SKM-1 (cell line): ENCODE results near the gene HES7.
"Not testable (repeated sequence)": the region's sequence is repeated elsewhere in the genome, so short reads cannot be mapped to it uniquely, and the experiment has no call there.

ENCODE experiments used
- DNase-seq: peaks from one replicate; lab custom pipeline; 2025; ENCODE audit not compliant: unreplicated experiment; lab: John Stamatoyannopoulos, UW

HES7 gene

DNA sequence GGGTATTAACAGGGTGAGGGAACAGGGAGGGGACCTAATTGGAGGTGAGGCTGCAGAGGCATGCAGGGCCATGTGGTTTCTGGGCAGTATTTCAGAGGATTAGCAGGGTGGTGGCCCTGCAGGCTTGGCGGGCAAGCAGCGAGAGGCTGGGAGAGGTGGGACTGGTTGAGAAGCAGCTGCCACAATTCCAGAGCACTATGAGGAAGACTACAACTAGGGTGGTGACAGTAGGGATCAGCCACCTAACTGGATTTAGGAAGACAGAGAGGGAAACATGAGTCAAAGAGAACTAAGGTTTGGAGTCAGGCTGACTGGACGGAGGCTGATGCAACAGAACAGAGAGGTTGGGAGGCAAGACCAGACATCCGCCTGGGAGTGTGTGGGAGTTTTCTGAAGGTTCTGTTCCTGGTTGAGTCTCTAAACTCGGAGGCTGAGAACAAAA is 17.9 kb downstream of the HES7 start:
- no peak for DNase-seq

- no peak for DNase-seq
Measured at GRCh38 chr17:8104911-8105310, 19.0 kb downstream of the HES7 start.

GRCh38 chr17:8103549-8103948 is 20.4 kb downstream of the HES7 start:
- no peak for DNase-seq

- DNase-seq: no peak
Measured at GRCh38 chr17:8101721-8102120, 22.2 kb downstream of the HES7 start.

DNA sequence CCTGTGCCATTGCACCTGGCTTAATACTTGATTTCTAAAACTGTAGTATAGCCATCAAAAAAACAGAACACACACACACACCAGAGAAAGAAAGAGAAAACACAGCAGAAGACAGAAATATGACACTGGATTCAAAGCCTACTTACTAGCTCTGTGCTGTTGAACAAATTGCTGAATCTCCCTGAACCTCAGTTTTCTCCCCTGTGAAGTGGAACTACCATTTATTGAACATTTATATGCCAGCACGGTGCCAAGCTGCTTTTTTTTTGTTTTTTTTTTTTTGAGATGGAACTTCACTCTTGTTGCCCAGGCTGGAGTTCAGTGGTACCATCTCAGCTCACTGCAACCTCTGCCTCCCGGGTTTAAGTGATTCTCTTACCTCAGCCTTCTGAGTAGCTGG is 23.1 kb downstream of the HES7 start:
- no peak for DNase-seq

- DNase-seq: no peak
Measured at GRCh38 chr17:8100111-8100510, 23.8 kb downstream of the HES7 start.

DNA sequence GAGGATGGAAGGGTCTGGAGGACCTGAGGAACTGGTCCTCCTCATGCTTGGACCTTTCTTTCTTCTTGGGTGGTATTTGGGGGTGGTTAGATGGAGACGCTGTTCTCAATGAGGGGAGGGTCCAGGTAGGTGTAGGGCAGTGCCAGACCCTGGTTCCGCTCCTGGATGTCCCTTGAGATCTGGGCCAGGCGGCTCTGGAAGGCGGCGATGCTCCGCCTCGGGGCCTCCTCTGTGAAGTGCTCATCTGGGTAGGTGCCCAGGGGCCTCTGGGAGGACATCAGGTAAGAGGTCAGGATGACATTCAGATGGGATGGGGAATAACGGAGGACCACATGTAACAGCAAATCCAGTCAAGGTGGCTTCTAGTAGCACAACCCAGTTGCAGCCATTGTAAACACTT is 27.4 kb downstream of the HES7 start:
- DNase-seq: no peak

GRCh38 chr17:8095361-8095760 is 28.5 kb downstream of the HES7 start:
- no peak for DNase-seq

DNA sequence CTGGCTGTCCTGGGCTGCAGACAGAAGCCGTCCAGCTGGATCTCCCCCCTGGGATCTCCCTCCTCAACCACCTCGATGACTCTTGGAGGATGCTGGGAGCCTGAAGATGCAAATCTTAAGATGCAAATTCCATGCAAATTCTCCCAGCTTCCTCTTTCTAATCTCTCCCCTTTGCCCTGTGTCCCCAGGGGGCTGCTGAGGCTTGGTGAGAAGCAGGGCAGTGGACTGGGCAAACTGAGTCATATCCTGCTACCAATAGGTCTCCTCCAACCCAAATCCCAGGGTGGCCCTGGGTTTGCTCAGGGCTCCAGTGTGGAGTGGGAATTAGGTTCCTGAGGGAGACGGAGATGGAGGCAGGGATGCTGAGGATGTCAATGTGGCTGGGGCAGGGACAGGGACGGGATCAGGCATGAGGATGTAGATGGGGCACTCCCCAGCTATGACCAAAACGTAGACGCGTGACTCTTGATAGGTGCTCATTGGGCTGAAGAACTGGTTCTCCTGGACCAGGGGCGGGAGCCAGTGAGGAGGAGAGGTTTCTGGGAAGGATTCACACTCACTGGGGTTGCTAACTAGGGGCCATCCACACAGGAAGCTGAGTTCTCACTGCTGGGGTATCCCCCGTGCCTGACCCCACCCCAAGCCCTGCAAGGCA is 32.7 kb downstream of the HES7 start:
- DNase-seq: no peak

GRCh38 chr17:8089728-8090127 is 34.2 kb downstream of the HES7 start:
- DNase-seq: no peak

DNA sequence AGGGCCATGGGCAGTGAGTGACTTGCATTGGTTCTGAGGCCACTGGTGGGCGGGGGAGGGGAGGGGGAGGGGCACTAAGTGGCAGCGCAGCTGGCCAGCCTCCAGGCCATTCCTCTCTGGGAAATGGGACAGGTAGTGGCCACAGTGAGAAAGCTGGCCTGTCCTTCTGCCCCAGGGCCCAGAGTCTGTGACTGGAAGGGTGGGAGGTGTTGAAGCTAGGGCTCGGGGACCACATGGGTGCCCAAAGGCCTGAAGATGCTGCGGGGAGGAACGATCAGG is 36.0 kb downstream of the HES7 start:
- DNase-seq: no peak

DNA sequence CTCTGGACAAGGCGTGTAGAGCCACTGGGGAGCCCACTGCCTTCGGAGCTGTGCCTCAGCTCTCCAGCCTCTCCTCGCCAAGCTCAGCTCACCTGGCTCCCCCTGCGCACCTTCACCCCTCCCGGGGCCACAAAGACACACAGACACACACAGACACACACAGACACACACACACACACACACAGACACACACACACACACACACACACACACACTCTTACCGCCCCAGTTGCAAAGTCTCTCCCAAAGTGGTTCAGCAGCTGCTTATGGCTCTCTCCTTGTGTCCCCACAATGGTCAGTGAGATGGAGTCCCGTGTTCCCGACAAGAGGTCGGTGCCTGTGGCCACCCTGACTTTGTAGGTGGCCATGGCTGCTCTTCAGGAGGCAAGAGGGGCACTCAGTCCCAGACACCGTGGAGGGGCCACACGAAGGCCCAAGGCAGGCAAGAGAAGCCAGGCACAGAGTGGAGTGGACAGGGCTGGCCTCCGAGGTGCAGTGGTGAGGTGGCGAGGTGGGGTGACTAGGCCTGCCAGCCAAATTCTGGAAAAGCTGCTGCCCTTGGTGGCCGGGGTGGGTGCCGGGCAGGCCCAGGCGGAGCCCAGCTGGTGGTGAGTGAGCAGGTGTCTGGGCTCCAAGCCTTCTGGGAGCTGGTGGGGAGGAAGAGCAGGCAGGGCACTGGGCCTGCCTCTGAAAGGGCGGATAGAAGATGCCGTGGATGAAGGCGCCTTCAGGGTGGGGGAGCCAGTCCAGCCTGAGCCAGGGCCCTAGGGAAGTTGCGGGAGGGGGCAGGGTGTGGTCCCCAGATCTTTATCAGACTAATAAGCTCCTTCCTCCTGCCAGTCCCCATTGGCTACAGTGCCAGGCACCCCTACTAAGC is 36.6 kb downstream of the HES7 start, which contains the start of gene ALOX12B:
Gene ALOX12B (minus strand): TSS at position 642 of the 877 bp plus-strand sequence. CDS start 274 bp downstream, at position 368.
- no peak for DNase-seq

DNA sequence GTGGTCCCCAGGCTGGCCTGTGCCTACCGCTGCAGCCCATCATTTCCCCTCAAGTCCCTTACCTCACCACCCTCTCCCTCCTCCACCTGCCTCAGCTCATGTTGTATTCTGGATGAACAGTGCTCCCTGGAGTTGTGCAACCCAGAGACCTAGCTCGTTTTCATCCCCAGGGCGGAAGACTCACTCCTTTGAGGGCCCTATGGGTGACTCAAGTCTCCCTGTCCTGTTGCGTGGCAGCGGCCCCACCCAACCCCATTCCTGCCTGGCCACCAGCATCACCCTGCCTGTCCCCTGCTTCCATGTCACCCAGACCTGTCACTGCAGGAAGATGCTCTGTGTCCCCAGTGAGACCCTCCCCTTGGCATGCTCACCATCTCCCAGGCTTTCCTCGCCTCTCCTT is 39.7 kb downstream of the HES7 start:
- no peak for DNase-seq

GRCh38 chr17:8082292-8082691 is 41.6 kb downstream of the HES7 start:
- no peak for DNase-seq

- DNase-seq: no peak
Measured at GRCh38 chr17:8081876-8082275, 42.0 kb downstream of the HES7 start.

GRCh38 chr17:8080799-8081219 is 43.1 kb downstream of the HES7 start:
- DNase-seq: no peak

GRCh38 chr17:8080208-8080798 is 43.6 kb downstream of the HES7 start:
- DNase-seq: no peak

- peak; percentile 31 for DNase-seq
Measured at GRCh38 chr17:8079291-8080207, 44.4 kb downstream of the HES7 start.

- not testable (repeated sequence) for DNase-seq
Measured at GRCh38 chr17:8077939-8078338, 46.0 kb downstream of the HES7 start.

DNA sequence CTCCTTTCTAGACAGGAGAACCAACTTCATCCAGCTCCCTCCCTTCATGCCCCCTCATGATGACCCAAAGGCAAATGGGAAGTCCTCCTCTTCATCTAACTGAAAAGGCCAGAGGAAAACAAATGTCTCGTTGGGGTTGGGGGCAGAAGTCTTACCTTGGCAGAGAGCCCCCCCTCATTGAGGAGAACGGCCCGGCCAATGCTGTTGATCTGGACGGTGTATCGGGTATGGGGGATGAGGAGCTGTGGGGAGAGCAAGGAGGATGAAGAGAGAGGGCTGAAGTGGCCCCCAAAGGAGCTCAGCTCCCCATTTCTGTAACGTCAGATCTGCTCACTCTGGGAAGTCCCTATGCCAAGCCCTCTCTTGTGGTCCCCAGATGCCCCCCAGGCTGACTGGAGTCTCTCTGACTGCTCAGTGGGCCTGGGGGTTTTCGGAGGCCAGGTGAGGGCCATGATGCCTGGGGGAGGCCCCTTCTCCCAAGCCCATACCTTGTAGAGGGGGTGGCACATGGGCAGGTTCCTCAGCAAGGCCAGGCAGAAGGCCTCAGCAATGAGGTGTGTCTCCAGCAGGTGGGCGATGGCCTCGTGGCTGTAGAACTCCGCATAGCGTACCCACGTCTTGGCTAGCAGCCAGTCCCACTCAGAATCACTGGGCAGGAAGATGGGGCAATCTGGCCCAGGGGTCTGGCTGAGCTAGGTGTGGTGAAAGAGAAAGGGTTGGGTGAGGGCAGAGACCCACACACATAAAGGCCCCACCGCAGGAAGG is 47.2 kb downstream of the HES7 start:
- no peak for DNase-seq
